Body of pancreas (tissue), 4 donors: ENCODE results near the gene PALM. TPM values are rescaled to one million over a fixed set of nuclear protein-coding genes. Genes with fewer than 3 reads are reported as not detected.

ENCODE experiments used
- ATAC-seq: fragments of 150-250 bp; one replicate; pipeline ENCODE4 v1.9.1; 2016
- DNase-seq, 4 donors: peaks; one replicate each; pipeline ENCODE4 v3.0.0-alpha.2; 2019
- H3K27ac ChIP-seq, 4 donors: fragments of 200-600 bp; sonication (generic); 1 replicate in 3 of 4; 2 replicates in 1 of 4; pipeline versions ENCODE4 v1.5.1 to v1.6.1; 2016 to 2019; ENCODE audit warnings: mild to moderate bottlenecking in 1 of 4, mixed read lengths in 1 of 4, moderate library complexity in 1 of 4
- H3K27me3 ChIP-seq, 2 donors: fragments of 200-600 bp; sonication (generic); one replicate each; pipeline ENCODE4 v1.6.0; 2016; ENCODE audit warnings: mild to moderate bottlenecking in 1 of 2
- H3K36me3 ChIP-seq, 2 donors: fragments of 200-600 bp; sonication (generic); replicated peaks in 1 of 2; 2 replicates each; pipeline ENCODE4 v1.5.1; 2016; ENCODE audit warnings: low read depth in 2 of 2; ENCODE audit not compliant: insufficient read depth in 1 of 2
- H3K4me1 ChIP-seq: fragments of 200-600 bp; sonication (generic); one replicate; pipeline ENCODE4 v1.6.0; 2016
- H3K4me3 ChIP-seq, 2 donors: fragments of 200-600 bp; sonication (generic); 1 replicate in 1 of 2; 2 replicates in 1 of 2; pipeline ENCODE4 v1.5.1; 2016 to 2019
- H3K9me3 ChIP-seq, 3 donors: fragments of 200-600 bp; sonication (generic); 1 replicate in 2 of 3; 2 replicates in 1 of 3; pipeline ENCODE4 v1.5.1; 2016
- POLR2A ChIP-seq, 3 donors: fragments of 450-650 bp; IDR thresholded peaks; one replicate each; pipeline ENCODE4 v1.6.1; 2016; ENCODE audit warnings: antibody characterized with exemption in 3 of 3, mild to moderate bottlenecking in 2 of 3
- WGBS, 2 donors: methylation state at CpG; one replicate each; pipeline ENCODE4 v1.1.5; 2017; 5-methylcytosine and 5-hydroxymethylcytosine counted together
- intact Hi-C: fragments of 100-400 bp; cut with DNase I; formaldehyde crosslinking; loops from one replicate; pipeline ENCODE4 v1.15.1; 2023
- total RNA-seq, 2 donors: library from RNA; depleted of rRNA; stranded (reverse); fragments of >200 nt; gene quantifications; one replicate each; pipeline ENCODE4 v1.1.0, GENCODE V29; 2016
- TF ChIP-seq, protein P1 (sequence below), 7 experiments: fragments of 450-650 bp in 4 of 7; fragments of 200-600 bp in 3 of 7; sonication (generic) in 3 of 7; IDR thresholded peaks; one replicate each; pipeline ENCODE4 v1.5.1; 2016 to 2019; ENCODE audit warnings: antibody characterized with exemption in 7 of 7

Gene PALM
- 10 to 100 TPM; 14.8 to 32.6 TPM for total RNA-seq

DNA sequence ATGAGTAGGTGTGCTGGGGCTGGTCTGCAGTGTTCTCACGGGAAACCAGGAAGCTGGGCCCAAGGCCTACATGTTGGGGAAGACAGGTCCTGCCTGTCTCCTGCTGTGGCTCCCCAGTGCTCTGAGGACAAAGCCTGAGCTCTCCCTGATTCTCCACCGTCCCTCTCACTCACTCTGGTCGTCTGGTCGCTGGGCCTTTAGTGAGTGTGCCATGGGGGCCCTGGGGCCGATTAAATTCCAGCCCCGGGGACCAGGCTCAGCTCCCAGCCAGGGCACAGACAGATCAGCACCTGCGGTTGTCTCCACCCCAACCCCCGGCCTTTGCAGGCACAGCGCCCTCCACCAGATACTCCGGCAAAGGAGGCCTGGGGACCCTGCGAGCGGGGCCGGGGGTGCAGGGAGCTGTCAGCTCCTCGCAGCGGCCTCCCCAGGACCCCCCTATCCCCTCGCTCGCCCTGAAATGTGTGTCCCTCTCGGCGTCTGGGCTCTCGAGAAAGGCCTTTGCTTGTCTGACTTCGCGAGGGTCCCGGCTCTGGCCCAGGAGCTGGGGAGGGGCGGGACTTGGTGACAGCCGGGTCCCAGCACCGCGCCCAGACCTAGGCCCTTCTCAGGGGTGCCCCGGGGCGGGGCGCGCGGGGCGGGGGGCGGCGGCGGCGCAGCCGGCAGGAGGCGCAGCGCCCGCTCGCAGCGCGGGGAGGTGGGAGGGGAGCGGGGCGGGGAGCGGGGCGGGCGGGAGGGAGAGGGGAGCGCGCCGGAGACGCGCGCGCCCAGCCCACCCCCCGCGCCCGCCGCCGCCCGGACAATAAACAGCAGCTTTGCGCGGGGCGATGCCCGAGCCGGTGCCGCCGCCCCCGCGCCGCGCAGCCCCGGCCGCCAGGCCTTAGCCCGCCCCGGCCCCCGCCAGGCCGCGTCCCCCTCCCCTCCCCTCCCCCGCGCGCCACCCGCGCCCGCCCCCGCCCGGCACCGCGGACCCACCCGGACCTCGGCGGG, at the start of gene PALM:
Gene PALM (plus strand): TSS at position 782 of the 990 bp plus-strand sequence. CDS start 212 bp downstream, outside the sequence.
- peaks cover 17% of the 10 kb centered on the region for H3K4me1 ChIP-seq
- H3K27me3 ChIP-seq: peaks cover 0 to 13% of the 10 kb centered on the region in 2 donors
- peak within 1 kb of the TSS in 1 of 4 donors; percentile 21 for H3K27ac ChIP-seq
- intact Hi-C loops: no loop called here
- TF ChIP-seq POLR2A (IDR thresholded peaks at IDR 0.05): no peak
- TF ChIP-seq, protein P1, sequence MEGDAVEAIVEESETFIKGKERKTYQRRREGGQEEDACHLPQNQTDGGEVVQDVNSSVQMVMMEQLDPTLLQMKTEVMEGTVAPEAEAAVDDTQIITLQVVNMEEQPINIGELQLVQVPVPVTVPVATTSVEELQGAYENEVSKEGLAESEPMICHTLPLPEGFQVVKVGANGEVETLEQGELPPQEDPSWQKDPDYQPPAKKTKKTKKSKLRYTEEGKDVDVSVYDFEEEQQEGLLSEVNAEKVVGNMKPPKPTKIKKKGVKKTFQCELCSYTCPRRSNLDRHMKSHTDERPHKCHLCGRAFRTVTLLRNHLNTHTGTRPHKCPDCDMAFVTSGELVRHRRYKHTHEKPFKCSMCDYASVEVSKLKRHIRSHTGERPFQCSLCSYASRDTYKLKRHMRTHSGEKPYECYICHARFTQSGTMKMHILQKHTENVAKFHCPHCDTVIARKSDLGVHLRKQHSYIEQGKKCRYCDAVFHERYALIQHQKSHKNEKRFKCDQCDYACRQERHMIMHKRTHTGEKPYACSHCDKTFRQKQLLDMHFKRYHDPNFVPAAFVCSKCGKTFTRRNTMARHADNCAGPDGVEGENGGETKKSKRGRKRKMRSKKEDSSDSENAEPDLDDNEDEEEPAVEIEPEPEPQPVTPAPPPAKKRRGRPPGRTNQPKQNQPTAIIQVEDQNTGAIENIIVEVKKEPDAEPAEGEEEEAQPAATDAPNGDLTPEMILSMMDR (IDR thresholded peaks at IDR 0.05): peak in 2 of 7 experiments; percentile 9 to 20
- no peaks in the 10 kb centered on the region for H3K36me3 ChIP-seq
- H3K4me3 ChIP-seq: no peak within 1 kb of the TSS
- peak in 1 of 4 donors; percentile 28 for DNase-seq
- WGBS, 2 donors: 26 to 60% methylated on average over 1 to 27 of the region's 93 CpGs
- no peaks in the 10 kb centered on the region for H3K9me3 ChIP-seq
- ATAC-seq: peak; percentile 33

GRCh38 chr19:660793-661426, 47.8 kb upstream of the PALM start:
- Histone ChIP-seq H3K27me3 (no peaks in the 10 kb centered on the region), H3K36me3 (no peaks in the 10 kb centered on the region), H3K4me1 (peaks cover 74% of the 10 kb centered on the region), H3K27ac (peak overlapping the region; percentile 27 to 91 (median 88)), H3K9me3 (no peaks in the 10 kb centered on the region), H3K4me3 (no peak overlapping the region)
- intact Hi-C loops: no loop called here
- WGBS, 2 donors: 16 to 25% methylated on average over 11 to 20 of the region's 20 CpGs
- no peak for DNase-seq
- no peak for ATAC-seq
- TF ChIP-seq POLR2A (IDR thresholded peaks at IDR 0.05): no peak
- TF ChIP-seq, protein P1 (IDR thresholded peaks at IDR 0.05): no peak

GRCh38 chr19:661427-662196, 47.1 kb upstream of the PALM start:
- no peaks in the 10 kb centered on the region for H3K9me3 ChIP-seq
- H3K4me3 ChIP-seq: peak overlapping the region; percentile 95 to 98
- no peak for TF ChIP-seq POLR2A (IDR thresholded peaks at IDR 0.05)
- TF ChIP-seq, protein P1 (IDR thresholded peaks at IDR 0.05): no peak
- peak in 1 of 4 donors; percentile 34 for DNase-seq
- WGBS, 2 donors: 9 to 13% methylated on average over 19 to 30 of the region's 31 CpGs
- H3K4me1 ChIP-seq: peaks cover 74% of the 10 kb centered on the region
- no peaks in the 10 kb centered on the region for H3K27me3 ChIP-seq
- intact Hi-C loops: no loop called here
- H3K36me3 ChIP-seq: no peaks in the 10 kb centered on the region
- no peak for ATAC-seq
- H3K27ac ChIP-seq: peak overlapping the region; percentile 27 to 91 (median 88)

- H3K4me1 ChIP-seq: peaks cover 68% of the 10 kb centered on the region
- H3K27me3 ChIP-seq: no peaks in the 10 kb centered on the region
- 0% methylated on average over 2 to 71 of the region's 81 CpGs for WGBS, 2 donors
- intact Hi-C loops: no loop called here
- ATAC-seq: peak; percentile 25
- no peaks in the 10 kb centered on the region for H3K9me3 ChIP-seq
- no peaks in the 10 kb centered on the region for H3K36me3 ChIP-seq
- TF ChIP-seq, protein P1 (IDR thresholded peaks at IDR 0.05): no peak
- peak in 1 of 3 donors; percentile 35 for TF ChIP-seq POLR2A (IDR thresholded peaks at IDR 0.05)
- peak overlapping the region; percentile 87 to 91 (median 89) for H3K27ac ChIP-seq
- peak overlapping the region; percentile 95 to 98 for H3K4me3 ChIP-seq
- peak; percentile 59 to 77 (median 67) for DNase-seq
Observed at GRCh38 chr19:662207-662961, 46.4 kb upstream of the PALM start.
